Activated CD4-positive, alpha-beta T cell treated with anti-CD3 and anti-CD28 coated beads, Interleukin-2, amount 50 U/mL, for 48 hours (primary cell): Measurements from ENCODE around the gene ESPL1.

Experiments used
- DNase-seq, 2 experiments: peaks; one replicate each; pipeline ENCODE4 v3.0.0-alpha.2; 2020

The ESPL1 gene

DNA sequence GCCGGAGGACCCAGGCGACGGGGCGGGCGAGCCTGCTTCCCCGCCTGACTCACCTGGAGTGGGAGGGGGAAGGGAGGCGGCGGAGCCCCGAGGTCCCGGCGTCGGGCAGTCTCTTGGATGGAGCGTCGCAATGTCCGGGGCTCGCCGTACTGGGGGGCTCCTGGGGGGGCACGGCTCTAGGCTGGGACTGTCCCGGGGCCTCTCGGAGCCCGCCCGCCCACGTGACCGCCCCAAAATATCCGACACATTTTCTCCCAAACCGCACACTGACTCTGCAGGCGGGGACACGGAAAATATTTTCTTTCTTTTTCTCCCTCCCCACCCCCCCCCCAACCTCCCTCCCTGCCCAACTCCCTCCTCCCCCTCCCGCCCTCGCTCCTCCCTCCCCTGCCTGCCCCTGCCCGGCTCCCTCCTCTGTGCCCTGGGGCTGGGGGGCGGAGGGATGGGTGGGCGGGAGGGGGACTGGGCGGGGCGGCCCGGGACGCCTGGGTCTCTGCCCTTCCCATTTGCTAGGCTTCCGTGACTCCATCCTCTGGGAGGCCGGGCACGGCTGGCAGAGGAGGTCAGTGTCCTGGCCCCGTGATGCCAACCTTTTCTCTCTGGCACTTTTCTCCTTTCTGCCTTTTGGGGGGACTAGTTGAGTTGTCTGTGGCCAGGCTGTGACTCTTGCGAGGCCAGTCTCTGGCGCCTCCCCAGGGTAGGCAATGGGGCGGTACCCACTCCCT is 36.0 kb upstream of the ESPL1 start, which contains the start of gene RARG:
Gene RARG (minus strand): TSS at position 289 of the 725 bp plus-strand sequence. CDS start 4,664 bp downstream, outside the sequence.
- DNase-seq, result peak; percentile 80 to 81

DNA sequence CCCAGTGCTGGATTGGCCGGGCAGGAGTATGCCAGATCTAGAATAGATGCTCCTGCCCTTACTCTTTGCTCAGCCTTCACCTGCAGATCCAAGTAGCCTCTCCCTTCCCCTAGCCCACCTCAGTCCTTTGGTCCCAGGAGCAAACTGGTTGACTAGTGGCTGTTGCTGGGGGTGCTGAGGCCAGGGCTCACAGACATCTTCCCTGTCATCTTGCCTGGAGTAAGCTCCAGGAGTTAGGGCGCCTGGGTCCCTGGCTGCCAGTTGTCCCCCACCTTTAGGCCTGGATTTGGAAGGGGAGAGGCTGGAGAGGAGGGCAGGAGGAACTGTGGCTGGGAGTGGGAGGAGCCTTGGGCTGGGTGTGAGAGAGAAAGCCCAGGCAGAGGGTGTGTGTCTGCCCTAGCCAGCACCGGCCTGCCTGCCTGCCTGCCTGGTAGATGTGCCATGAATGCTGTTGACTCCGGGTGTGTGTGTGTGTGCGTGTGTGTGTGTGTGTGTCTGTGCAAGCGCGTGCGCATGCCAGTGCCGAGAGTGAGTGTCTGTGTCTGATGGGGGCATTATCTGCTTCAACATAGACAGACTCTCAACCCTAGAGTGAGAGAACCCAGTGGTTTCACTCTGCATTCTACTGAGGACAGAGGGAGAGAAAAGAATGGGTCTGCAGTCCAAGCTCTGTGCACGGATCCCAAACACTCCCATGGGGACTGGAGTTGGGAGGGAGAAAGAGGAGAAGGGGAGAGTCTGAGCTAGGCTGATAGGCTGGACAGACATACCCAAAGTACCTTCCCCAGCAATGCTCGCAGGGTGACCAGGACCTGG is 35.2 kb upstream of the ESPL1 start:
- peak; percentile 48 to 63 for DNase-seq

DNA sequence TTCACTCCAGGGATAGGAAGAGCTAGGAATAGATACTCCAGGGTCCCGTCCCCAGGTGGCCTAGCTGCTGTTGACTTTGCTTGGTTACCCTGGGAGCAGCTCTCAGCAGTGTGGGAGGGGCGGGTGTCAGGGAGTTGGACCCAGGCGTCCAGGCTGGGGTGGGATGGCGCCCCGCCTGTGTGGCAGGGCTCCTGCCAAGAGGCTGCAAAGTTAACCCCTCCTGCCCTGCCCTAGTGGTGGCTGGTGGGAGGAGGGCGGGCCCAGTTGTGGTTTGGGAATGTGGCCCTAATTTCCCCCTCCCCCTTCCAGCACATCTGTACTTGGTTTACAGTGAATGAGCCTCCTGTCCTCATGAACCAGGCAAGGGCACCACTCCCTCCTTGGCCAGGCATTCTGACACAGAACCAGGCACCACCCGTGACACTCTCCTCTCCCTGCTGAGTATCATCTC is 34.4 kb upstream of the ESPL1 start:
- DNase-seq, result no peak

DNA sequence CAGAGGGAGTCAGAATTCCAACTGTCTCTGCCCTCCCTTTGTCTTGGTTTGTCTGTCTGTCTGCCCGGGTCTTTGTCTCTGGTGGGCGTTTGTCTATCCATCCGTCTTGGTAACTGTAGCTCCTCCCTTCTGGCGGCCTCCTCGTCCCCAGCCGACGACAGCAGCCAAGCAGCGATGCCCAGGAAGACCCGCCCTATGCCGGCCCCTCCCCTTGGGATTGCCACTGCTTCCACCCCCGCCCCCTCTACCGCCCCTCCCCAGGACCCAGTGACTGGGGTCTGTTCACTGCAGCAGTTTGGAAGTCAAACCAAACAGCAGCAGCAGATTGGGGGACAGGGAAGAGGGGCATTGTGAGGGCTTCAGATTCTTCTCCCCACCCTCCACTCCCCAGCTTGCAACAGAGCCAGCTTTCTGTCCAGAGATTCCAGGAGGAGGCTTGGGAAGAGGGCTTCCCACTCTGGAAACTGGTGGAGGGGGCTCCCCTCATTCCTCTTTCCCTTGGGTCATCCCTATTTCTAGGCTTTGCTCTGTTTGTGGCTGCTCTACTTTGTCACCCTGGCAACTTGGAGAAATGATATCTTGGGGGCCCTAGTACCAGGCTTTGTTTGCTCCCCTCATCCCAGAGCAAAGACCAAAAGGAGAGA is 33.7 kb upstream of the ESPL1 start:
- DNase-seq, result no peak

GRCh38 chr12:53235164-53235563 is 32.9 kb upstream of the ESPL1 start:
- DNase-seq, result no peak

DNA sequence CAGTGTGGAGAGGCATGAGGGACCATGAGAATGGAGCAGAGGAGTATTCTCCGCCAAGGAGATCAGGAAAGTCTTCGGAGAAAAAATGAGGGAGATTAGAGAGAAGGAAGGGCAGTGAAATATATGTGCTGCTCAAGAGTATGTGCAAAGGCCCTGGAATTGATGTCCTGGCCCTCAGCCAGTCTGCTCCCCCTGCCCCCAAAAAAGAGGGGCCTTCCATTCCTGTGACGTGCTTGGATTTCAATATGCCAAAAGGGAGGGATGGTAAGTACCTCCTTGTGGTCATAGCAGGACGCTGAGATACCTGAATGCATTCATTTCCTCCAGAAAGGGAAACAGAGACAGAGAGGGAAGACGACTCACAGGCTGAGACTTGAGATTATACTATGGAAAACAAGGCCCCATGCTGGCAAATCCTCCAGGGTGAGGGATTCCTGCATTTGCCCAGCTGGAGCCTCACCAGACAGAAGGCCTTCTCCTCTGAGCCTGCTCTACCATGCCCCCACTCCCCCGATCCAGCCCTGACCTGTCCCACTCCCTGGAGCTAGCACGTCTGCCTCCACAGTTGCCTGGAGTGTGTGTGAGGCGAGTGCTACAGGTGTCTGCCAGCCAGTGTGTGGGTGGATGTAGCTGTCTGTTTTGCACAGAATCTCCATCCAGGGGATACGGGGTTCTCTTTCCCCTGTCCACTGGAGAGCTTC is 32.2 kb upstream of the ESPL1 start:
- peak in 1 of 2 experiments; percentile 55 for DNase-seq

- DNase-seq, result peak; percentile 52 to 66
Measured at GRCh38 chr12:53236443-53237111, 31.5 kb upstream of the ESPL1 start.

GRCh38 chr12:53239643-53240258 is 28.3 kb upstream of the ESPL1 start:
- no peak for DNase-seq

GRCh38 chr12:53241623-53242412 is 26.3 kb upstream of the ESPL1 start:
- no peak for DNase-seq

DNA sequence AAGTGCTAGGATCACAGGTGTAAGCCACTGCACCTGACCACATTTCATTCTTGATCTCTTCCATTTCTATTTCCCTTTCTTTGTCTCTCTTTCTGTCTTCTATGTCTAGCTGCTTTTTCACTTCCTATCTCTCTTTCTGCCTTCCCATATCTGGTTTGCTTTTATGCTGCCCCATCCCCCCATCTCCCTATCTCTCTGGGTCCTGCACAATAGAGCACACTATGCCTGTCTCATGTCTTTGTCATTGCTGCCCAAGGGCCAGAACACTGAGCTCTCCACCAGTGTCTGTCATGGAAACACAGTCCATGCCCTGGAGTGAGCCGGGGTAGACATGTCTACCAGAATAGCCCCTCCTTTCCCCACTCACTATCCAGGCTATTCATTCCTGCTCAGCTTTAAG is 23.8 kb upstream of the ESPL1 start:
- DNase-seq, result no peak

DNA sequence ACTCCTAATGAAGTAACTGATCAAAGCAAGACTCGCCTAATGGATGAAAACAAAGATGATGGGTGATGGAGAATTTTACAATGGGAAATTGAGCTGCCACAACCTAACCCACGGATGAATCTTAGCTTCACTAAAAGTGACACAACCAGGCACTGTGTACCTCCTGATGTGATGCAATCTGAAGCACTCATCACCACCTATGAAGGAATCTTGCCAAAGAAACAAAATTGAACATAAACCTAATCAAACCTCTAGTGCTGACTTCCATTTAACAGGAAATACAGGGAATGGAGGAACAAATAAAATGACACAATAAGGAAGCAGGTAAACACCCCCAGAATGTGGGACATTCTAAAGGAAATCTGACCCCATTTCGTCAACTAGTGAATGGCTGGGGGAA is 22.8 kb upstream of the ESPL1 start:
- DNase-seq, result no peak

GRCh38 chr12:53251477-53252348 is 16.4 kb upstream of the ESPL1 start:
- peak; percentile 69 to 73 for DNase-seq

DNA sequence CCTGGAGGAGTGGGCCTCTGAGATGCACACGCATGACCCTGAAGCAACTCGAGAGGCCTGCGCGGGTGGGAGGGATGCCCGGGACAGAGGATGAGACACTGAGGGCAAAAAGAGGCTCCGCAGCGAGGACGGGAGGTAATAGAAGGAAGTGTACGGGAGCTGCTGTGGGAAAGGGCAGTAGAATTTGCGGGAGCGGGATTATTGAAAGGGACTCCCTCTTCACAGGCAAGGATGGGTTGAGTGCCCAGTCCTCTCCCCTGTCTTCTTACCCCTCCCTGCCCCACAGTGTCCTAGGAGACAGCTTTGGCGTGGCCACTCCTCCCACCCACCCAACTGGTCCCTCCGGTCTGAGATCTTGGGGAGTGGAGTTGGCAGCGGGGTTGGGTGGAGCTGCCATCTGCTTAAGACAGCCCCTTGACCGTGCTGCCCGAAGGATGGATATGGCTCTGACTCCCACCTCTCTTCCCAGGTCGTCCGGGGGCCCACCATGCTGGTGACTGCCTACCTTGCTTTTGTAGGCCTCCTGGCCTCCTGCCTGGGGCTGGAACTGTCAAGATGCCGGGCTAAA is 15.7 kb upstream of the ESPL1 start:
- peak in 1 of 2 experiments; percentile 22 for DNase-seq

DNA sequence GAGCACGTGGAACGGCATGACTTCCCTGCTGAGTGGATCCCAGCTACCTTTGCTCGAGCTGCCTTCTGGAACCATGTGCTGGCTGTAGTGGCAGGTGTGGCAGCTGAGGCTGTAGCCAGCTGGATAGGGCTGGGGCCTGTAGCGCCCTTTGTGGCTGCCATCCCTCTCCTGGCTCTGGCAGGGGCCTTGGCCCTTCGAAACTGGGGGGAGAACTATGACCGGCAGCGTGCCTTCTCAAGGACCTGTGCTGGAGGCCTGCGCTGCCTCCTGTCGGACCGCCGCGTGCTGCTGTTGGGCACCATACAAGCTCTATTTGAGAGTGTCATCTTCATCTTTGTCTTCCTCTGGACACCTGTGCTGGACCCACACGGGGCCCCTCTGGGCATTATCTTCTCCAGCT is 14.8 kb upstream of the ESPL1 start:
- no peak for DNase-seq

DNA sequence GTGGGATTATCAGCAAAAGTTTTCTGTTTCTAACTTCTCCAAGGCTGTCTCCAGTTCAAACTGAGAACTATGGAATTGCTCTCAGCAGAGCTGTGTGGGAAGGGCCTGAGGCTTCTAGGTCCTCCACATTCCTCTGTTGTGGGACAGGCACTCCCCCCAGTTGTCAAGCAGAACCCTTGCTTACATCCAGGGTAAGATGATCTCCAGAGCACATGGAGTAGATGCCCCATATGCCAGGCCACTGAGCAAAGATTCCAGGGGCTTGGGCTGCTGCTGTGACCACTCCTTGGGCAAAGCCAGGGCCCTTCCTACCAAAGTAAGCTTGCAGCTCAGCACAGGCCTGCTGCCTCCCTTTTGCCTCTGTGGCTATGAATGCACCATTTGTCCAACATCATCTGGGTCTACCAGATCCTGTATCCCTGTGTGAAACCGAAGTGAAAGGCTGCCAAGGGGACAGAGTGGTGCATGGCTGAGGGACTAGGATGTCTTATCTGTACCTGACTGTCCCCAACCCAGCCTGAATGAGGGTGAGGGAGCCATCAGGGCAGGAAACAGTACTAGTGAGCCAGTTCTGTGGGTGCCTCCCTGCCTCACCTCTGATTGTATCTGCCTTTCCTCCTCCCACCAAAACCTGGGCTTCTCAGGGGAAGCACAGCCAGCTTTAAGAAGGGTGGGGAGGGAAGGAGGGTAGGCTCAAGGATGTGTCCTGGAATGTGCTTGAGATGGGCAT is 13.1 kb upstream of the ESPL1 start:
- no peak for DNase-seq

- DNase-seq, result no peak
Measured at GRCh38 chr12:53255996-53256395, 12.1 kb upstream of the ESPL1 start.

- no peak for DNase-seq
Measured at GRCh38 chr12:53258541-53259539, 9.3 kb upstream of the ESPL1 start.

DNA sequence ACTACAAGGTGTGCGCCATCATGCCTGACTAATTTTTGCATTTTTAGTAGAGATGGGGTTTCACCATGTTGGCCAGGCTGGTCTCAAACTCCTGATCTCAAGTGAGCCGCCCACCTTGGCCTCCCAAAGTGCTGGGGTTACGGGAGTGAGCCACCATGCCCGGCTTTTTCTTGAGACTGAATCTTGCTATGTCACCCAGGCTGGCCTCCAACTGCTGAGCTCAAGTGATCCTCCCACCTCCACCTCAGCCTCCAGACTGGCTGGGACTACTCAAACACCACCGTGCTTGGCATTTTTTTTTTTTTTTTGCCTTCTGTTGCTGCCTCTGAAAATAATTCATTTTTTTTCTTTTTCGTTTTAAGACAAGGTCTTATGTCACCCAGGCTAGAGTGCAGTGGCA is 8.2 kb upstream of the ESPL1 start:
- no peak for DNase-seq
